Right renal pelvis (tissue), 4 donors: ENCODE measurements around the gene OSBPL3. TPM values are rescaled to one million over a fixed set of nuclear protein-coding genes. Genes with fewer than 3 reads are reported as not detected.

ENCODE experiments used
- DNase-seq, 4 donors: peaks; one replicate each; pipeline ENCODE4 v3.0.0-alpha.2; 2013; ENCODE audit warnings: low read depth in 4 of 4, low spot score in 3 of 4, missing footprints in 1 of 4
- polyA plus RNA-seq, 4 donors: library from polyadenylated mRNA; unstranded; fragments of 120-200 nt; gene quantifications; one replicate each; pipeline ENCODE4 v1.2.1, GENCODE V29; 2013; ENCODE audit not compliant: insufficient read length in 4 of 4

OSBPL3 gene
- polyA plus RNA-seq, 4 donors: 18.6 to 26.9 (median 20.0) TPM

DNA sequence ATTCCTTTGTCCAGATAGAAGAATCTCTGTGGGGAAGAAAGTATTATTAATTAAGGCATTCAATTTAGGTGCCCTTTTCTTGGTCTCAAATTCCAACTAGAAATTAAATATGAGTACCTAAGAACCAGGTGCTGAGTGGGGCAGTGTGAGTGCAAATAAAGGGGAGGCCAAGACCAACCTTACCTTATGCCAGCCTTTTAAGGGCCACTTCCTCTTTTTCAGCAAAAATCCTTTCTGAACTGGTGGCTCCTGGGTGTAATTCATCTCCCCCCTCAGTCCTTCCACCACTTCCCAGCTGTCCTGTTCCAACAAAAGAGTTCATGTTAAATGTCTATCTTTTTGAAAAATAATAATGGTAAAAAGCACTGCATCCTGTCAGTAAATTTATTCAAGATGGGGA is 108.2 kb downstream of the OSBPL3 start:
- DNase-seq: no peak

DNA sequence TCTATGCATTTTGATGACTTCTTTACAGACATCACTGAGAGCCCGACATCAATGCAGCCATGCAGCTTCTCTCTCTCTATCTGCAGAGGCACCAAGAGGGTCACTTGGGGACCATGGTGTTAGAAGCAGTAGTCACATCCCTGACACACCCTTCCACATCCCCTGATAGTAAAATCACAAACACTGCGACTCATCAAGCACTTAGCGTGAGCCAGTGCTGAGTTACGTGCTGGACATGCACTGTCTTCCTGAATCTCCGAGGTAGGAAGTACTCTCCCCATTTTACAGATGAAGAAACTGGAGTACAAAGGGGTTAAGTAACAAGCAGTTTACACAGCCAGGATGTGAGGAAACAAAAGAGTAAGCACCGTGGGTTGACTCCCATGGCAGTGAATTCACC is 109.2 kb downstream of the OSBPL3 start:
- DNase-seq: no peak

DNA sequence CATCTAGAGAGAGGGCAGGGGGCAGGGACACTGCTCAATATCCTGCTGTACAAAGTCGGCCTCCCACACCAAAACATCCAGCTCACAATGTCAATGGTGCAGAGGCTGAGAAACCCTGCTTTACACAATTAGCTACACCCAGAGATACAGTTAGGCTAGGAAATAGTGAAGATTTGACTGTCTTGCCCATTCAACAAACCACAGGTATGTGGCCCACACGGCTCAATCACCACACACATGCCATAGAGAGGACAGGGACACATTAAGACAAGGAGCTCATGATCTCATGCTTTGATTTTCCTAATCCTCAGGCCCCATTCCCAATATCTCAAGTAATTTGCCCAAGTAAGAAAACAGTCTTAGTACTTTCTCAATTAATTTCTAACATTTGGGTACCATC is 110.4 kb downstream of the OSBPL3 start:
- no peak for DNase-seq

DNA sequence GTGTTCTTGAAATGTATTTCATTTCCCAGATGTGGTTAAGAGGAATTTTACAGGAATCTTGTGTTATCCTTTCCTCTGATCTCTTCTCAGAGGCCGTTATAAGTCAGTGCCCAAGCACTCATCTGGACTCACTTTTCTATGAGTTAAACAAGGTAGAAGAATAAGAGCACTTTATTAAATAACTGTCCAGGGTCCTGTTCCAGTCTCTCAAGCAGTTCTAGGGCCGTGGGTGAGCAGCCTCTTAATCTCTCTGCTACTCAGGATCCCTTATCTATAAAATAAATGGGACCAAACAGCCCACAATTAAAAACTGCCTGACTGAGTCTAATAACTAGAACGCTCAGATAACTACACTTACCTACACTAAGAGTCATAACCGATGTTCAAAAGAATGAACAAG is 111.2 kb downstream of the OSBPL3 start:
- no peak for DNase-seq

DNA sequence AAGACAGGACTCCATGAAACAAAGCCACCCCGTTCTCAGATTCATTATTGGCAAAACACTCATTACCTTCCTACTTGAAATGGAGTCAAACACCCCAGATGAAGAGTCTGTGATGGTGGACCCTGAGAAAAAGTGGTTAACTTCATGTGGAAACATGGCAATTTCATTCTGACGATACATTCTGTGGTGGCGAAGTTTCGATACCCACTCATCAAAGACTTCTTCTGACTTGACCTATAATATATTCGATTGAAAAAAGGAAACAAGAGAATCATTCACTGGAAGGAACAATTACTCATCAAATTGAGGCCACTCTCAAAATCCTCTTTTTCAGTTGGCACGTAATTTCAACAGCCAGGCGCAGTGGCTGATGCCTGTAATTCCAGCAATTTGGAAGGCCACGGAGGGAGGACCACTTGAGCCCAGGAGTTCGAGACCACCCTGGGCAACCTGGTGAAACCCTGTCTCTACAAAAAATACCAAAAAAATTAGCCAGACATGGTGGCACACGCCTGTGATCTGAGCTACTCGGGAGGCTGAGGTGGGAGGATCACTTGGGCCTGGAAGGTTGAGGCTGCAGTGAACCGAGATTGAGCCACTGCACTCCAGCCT is 113.9 kb downstream of the OSBPL3 start:
- no peak for DNase-seq

DNA sequence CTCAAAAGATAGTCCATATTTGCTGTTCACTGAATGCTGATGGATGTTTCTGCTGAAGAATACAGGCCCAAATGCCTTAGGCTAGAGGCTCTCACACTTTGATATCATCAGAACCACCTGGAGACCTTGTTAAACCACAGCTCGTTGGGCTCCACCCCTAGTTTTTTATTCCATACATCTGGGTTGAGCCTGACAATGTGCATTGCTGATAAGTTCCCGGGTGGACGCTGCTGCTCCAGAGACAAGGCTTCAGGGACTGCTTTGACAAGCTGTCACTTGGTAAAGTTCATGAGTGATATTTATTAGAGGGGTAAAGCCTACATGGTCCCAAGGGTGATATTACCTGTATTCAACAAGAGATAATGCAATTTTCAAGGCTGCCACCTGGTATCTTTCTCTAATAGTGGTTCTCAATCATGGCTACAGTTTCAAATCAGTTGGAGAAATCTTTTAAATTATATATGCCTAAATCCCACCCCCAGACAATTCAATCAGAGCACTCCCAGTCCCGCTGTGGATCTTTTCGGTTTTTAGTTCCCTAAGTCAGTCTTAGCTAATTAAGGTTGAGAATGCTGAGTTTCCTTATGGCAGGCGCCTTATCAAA is 115.7 kb downstream of the OSBPL3 start:
- no peak for DNase-seq

DNA sequence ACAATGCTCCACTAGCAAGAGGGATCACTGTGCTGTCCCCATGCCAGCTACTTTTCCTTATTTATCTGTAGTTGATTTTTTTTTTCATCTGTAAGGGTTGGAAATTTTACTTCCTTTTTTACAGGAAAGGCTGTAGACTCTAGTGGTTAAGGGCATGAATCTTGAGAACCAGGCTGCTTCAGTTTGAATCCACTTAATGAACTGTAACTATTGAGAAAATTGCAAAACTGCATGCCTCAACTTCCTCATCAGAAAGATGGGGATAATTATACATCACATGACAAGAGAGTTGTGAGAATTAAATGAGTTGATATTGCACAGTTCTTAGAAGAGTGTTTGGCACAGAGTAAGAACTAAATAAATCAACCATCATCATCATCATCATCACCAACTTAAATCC is 116.4 kb downstream of the OSBPL3 start:
- DNase-seq: no peak

DNA sequence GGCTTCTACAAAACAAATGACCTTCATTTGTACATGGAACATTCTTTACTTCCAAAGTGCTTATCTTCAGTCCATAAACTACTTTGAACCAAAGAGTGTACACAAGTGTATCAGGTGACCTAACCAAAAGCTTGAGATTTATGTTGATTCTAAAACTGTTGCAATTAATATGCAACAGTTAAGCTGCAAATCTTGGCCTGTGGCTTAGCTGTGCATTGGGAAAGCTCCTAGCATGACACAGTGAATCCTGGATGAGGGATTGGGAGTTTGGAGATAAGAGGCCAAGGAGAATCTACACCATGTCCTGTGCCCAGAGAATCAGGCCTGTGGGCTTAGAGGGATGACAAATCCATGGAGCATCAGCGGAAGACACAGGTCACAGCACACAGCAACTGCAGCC is 117.5 kb downstream of the OSBPL3 start:
- DNase-seq: no peak

DNA sequence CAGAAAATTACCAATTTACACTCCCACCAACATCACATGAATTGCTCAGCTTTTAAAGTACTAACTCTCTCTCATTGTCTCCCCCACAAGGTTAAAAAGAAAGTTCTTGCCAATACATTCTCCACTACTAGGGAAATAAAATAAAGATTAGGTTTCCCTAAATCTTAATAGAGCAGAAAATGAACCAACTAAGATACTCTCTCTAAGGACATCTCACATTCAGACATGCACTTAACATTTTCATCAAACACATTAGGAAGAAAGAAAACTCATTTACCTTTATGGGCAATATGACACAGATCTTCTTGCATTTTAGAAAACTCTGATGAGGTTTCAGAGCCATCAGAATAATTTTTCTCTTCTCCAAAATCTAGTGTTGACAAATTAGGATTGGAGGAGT is 118.6 kb downstream of the OSBPL3 start:
- DNase-seq: no peak

DNA sequence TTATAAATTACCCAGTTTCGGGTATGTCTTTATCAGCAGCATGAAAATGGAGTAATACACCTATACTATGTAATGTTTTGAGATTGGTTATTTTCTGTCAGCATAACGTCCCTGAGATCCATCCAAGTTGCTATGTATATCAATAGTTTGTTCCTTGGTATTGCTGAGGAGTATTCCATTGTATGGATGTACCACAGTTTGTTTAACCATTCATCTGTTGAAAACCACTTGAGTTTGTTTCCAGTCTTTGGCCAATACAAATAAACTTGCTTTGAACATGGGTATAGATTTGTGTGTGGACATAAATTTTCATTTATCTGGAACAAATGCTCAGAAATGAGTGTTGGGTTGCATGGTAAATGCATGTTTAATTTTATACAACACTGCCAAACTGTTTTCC is 119.4 kb downstream of the OSBPL3 start:
- DNase-seq: no peak

DNA sequence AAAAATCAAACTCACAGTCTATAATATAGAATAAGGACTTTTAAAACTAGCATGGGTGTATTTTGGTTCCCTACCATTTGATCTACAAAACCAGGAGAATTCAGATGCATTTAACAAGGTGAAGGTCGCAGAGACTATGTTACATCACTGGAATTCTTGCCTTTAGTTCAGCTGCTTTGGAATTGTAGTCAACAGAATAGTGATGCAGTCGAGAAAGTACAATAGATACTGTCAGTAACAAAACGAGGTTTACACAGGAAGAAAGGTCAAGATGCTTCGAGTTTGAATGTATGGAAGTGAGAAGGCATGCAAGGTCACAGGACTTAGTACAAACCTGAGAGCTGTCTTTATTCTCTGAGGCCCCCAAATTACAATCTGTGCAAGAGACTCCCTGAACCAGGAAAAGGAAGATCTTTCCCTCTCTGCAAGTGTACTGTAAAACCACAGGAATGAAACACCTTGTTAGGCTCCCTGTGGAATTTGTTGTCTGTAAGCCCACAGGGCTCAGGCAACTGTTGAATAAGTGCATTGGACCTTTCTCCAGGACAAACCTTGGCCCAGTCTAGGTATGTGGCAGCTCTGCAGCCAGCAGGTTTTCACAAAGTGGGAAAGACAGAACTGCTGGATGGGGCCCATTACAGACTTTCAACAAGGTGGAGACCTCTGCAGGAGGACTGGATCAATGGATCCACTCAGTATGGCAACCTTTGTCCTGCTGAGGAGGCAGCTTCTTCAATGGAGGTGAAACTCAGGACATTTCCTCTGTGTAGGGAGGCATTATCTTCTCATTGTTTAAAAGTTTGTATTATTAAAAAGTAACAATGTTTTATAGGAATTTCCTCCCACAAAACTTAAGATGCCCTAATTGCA is 121.6 kb downstream of the OSBPL3 start:
- no peak for DNase-seq

DNA sequence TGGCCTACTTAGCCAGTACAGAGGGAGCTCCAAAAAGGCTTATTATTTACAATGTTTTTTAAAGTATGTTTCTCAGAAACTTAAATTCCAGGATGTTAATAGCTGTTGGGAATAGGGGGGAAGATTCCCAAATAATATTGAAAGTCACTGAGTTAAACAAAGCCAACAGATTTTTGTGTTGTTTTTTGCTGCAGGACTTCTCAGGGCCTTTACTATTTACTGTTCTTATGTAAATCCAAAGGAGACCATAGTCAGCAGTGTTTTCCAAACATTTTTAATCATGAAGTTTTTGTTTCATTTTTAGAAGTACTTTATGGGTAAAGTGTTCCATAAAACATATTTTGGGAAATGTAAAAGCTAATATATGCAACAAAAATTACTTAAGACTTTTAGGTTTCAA is 122.4 kb downstream of the OSBPL3 start:
- DNase-seq: no peak

DNA sequence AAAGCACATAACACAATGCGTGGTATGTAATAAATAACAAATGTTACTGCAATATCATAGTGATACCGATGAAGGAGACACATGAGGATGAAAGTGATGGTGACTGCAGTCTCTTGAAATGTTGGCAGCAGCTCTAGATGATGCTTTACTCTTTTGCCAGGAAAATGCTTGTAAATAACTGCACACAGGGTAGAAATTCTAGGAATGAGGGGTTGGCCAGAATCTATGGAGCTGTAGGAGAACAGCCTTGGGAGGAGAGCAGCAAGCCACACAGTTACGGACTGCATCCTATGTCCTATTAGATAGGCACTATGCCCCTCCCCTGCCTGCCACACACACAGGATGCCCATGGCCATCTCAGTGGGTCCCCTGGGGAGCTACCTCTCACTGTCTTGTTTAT is 125.1 kb downstream of the OSBPL3 start:
- no peak for DNase-seq

DNA sequence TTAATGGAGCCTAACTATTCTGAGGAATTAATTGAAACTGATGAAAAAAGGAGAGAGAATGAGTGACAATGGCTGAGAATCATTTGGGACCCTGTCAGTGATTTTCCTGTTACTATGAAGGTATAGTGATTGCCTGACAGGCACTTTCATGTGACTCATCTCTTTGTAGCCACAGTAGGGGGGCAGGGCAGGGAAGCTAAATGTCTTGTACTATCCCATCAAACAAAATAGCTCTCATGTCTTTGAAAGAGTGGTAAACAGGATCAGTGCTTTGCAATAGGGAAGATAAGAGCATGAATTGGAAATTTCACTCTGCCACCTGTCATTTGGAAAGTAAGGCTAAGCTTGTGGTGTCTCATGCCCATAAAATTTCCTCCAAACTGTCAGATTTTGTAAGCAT is 128.2 kb downstream of the OSBPL3 start:
- no peak for DNase-seq

DNA sequence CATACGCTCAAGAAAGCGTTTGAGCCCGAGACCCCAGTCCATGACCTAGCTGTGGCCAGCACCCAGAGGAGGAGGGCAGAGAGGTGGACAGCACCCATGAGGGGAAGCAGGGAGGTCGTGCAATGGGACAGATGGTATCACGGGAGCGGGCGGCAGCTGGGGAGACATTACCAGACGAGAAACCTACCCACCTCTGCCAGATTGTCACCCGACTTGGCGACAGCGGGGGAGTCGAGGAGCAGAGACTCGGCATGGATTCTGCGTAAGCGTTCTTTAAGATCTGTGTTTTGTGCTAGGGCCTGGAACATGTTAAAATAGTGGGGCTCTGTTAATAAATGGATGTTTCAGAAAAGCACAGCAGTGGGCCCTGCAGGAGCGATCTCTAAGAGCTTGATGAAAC is 131.1 kb downstream of the OSBPL3 start:
- no peak for DNase-seq

DNA sequence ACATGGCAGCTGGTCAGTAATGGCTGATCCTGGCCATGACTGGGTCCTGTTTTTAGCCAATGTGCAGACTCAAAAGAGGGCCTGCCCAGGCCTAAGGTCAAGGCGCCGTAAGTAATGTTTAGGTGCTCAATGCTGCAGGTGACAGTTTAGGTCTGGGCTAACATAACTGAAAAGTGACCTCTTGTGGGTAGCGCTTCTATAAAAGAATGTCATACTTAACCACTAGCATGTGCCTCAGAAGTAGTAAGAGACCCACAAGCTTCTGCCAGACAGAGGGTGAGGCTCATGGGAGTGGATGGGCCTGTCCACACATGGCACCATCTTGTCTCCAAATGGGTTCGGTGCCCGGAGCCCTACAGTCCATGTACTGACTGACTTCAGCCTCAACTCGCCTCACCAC is 132.2 kb downstream of the OSBPL3 start:
- DNase-seq: no peak

DNA sequence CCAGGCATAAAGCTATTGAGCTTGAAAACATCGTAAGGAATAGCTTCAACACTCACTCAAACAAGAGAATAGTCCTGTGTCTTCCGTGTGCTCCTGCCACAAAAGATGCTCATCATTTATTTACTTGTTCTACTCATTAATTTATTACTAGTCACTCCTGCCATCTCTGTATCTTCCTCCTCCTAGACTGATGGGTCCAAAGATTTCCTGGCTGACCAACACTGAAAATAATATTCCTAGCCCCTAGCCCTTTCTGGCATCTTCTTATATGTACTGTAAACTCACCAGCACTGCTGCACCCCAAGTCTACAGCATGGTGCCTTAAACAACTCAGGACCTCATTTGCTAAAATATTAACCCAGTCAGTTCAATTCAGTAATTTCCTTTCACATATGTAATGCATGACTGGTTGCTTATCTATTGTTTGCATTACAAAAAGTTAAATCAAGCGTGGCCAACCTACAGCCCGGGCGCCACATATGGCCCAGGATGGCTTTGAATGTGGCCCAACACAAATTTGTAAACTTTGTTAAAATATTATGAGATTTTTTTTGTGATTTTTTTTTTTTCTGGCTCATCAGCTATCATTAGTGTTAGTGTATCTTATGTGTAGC is 136.1 kb downstream of the OSBPL3 start:
- DNase-seq: no peak

DNA sequence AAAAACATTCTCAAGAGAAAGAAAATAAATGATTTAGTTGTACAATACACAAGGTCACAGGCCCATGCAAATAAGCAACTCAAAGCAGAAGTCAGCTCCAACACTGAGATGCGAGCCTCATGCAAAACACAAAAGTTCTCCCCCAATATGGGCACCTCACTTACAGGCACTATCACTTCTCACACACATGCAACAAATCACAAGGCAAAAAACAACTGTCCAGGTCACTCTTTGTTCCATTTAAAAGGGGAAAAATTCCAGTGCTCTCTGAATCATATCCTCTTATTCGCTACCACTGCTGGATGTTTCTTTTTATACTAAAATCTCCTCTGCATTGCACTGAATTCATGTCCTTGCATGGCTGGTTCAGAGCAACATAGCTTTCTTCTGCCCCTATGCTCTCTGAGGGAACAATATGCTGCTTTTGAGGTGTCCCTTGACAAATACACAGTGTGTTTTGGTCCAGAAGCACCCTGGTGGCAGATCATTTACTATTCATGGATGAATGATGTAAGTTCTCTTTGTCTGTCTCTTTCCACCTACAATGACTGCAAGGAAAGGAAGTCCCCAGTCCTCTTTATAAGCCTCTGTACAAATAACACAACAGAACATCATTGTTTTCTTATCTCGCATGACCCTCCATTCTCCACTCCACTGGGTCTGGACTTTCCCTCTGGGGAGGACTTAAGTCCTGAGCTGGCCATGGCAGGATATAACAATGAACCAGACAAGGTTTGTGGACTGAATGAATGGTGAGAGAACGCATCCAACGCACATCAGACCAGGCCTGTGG is 137.3 kb downstream of the OSBPL3 start:
- DNase-seq: no peak

DNA sequence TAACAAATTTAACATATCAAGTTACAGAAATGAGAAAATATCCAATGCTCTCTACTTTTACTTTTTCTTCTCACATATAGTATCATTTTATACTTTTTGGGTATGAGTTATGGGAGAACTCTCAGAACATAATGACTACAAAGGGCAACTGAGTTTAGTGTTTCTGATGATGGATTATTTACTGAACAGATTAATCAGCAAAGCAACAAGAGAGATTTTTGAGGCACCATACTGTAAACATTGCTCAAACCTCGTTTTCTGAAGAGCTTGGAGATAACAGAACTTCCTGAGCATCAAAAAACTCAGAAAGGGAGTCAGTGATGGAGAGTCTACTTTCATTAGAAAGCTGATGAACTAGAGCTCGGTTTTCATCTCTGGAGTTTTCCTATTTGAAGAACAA is 137.9 kb downstream of the OSBPL3 start:
- no peak for DNase-seq

DNA sequence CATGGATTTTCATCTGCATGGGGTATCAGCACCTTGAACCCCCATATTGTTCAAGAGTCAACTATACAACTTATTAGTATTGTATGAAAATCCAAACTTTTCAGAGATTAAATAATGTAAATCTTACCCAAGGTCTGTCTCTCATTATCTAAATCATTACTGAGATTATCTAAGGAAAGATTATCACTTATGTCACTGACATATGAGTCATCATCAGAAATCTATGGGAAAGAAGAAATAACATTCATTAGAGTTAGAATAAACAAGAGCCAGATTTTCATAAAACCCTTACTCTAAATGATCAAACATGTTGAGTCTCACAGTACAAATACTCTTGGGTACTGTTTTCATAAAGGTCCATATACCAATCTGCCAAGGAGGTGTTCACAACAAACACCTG is 139.4 kb downstream of the OSBPL3 start:
- no peak for DNase-seq

DNA sequence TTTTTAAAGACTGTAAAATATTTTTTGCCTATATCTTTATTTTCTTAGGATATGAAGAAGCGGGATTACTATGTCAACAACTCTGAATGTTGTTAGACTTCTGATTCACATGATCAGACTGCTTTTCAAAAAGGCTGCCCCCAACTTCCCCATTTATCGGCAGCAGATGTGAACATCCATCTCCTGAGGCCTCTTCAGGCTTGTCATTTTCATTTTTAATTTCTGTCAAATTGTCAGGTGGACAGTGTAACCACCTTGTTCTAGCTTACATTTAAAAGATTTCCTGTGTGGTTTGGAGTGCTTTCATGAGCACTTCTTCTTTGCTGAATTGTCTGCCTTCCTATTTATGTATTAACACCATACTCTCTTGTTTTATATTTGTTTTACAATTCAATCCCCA is 143.9 kb downstream of the OSBPL3 start:
- no peak for DNase-seq
